DOHH2 (cell line): ENCODE data around the gene CACNA1B.

ENCODE experiments used
- H3F3A ChIP-seq: fragments of 200-600 bp; sonication (generic), shearing (Covaris generic); 2 replicates; pipeline ENCODE4 v1.6.0; 2016; ENCODE audit warnings: antibody characterized with exemption, mild to moderate bottlenecking; ENCODE audit not compliant: control insufficient read depth, insufficient read depth
- H3K27ac ChIP-seq: fragments of 200-600 bp; sonication (generic); 2 replicates; pipeline ENCODE4 v1.5.1; 2014; ENCODE audit warnings: low read depth, mild to moderate bottlenecking, low read length, moderate library complexity
- H3K27me3 ChIP-seq: fragments of 200-600 bp; sonication (generic); 2 replicates; pipeline ENCODE4 v1.6.1; 2014; ENCODE audit warnings: mild to moderate bottlenecking, low read length, mixed read lengths; ENCODE audit not compliant: control insufficient read depth
- H3K36me3 ChIP-seq: fragments of 200-600 bp; sonication (generic); 2 replicates; pipeline ENCODE4 v1.6.1; 2014; ENCODE audit warnings: mild to moderate bottlenecking, low read length, moderate library complexity, mixed read lengths; ENCODE audit not compliant: control insufficient read depth
- H3K4me1 ChIP-seq: fragments of 200-600 bp; sonication (generic); 2 replicates; pipeline ENCODE4 v1.6.1; 2014; ENCODE audit warnings: mild to moderate bottlenecking, low read length, mixed read lengths; ENCODE audit not compliant: control insufficient read depth
- H3K4me2 ChIP-seq: fragments of 200-600 bp; sonication (generic); 2 replicates; pipeline ENCODE4 v1.6.0; 2014; ENCODE audit warnings: mild to moderate bottlenecking, low read length, moderate library complexity
- H3K4me3 ChIP-seq: fragments of 200-600 bp; sonication (generic); 2 replicates; pipeline ENCODE4 v1.5.1; 2014; ENCODE audit warnings: mild to moderate bottlenecking, low read length, mixed read lengths
- H3K79me2 ChIP-seq: fragments of 200-600 bp; sonication (generic); 2 replicates; pipeline ENCODE4 v1.6.1; 2014; ENCODE audit warnings: mild to moderate bottlenecking, low read length, mixed read lengths; ENCODE audit not compliant: control insufficient read depth
- H3K9me2 ChIP-seq: fragments of 200-600 bp; sonication (generic); replicated peaks from 2 replicates; pipeline ENCODE4 v1.6.1; 2014; ENCODE audit warnings: mild to moderate bottlenecking, low read length, mixed read lengths; ENCODE audit not compliant: control insufficient read depth
- H3K9me3 ChIP-seq: fragments of 200-600 bp; sonication (generic); 2 replicates; pipeline ENCODE4 v1.6.1; 2014; ENCODE audit warnings: antibody characterized with exemption, low read length, mixed read lengths; ENCODE audit not compliant: control insufficient read depth, insufficient read depth
- H4K20me1 ChIP-seq: fragments of 200-600 bp; sonication (generic); 2 replicates; pipeline ENCODE4 v1.6.0; 2014; ENCODE audit warnings: low read depth, mild to moderate bottlenecking, antibody characterized with exemption, low read length, moderate library complexity; ENCODE audit not compliant: control insufficient read depth, insufficient read depth
- EZH2phosphoT487 ChIP-seq: fragments of 200-600 bp; sonication (generic); IDR thresholded peaks from 2 replicates; pipeline ENCODE4 v1.6.1; 2017; ENCODE audit warnings: borderline replicate concordance, mild to moderate bottlenecking, antibody characterized with exemption, low read length, moderate library complexity, mixed read lengths
- TF ChIP-seq, protein P1 (sequence below): fragments of 200-600 bp; sonication (generic); IDR thresholded peaks from one replicate; pipeline ENCODE4 v1.5.1; 2014; ENCODE audit warnings: antibody characterized with exemption, mild to moderate bottlenecking, low read depth, low read length; ENCODE audit not compliant: poor library complexity, severe bottlenecking

Gene CACNA1B

DNA sequence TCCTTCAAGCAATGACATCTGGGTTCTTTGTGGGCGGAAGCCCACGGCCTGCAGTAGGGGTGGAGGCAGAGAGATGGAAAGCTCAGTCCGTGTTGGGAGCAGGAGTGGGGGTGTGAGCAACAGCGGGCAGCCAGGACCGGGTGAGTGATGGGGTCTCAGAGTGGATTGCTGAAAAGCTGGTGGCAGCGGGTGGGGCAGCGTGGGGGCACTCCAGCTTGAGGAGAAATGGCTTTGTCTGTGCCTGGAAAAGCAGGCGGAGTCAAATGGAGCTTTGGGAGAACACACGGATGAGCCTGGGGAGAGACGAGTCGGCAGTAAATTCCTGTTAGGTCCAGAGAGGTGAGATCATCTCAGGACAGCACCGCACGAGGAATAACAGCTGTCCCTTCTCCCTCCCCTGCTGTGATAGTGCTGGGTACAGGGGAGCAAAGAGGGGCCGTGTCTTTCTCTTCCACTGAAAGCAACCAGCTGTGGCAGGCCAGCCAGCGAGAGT is 42.1 kb downstream of the CACNA1B start:
- no peaks in the 10 kb centered on the region for H3K79me2 ChIP-seq
- H3K27ac ChIP-seq, result no peak overlapping the region
- H3K4me1 ChIP-seq, result no peaks in the 10 kb centered on the region
- H3K36me3 ChIP-seq, result no peaks in the 10 kb centered on the region
- H3K27me3 ChIP-seq, result no peaks in the 10 kb centered on the region
- H3K4me3 ChIP-seq, result no peak overlapping the region
- H3F3A ChIP-seq, result no peaks in the 10 kb centered on the region
- H3K4me2 ChIP-seq, result no peak overlapping the region
- TF ChIP-seq, protein P1, sequence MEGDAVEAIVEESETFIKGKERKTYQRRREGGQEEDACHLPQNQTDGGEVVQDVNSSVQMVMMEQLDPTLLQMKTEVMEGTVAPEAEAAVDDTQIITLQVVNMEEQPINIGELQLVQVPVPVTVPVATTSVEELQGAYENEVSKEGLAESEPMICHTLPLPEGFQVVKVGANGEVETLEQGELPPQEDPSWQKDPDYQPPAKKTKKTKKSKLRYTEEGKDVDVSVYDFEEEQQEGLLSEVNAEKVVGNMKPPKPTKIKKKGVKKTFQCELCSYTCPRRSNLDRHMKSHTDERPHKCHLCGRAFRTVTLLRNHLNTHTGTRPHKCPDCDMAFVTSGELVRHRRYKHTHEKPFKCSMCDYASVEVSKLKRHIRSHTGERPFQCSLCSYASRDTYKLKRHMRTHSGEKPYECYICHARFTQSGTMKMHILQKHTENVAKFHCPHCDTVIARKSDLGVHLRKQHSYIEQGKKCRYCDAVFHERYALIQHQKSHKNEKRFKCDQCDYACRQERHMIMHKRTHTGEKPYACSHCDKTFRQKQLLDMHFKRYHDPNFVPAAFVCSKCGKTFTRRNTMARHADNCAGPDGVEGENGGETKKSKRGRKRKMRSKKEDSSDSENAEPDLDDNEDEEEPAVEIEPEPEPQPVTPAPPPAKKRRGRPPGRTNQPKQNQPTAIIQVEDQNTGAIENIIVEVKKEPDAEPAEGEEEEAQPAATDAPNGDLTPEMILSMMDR, result no peak
- no peak for TF ChIP-seq EZH2phosphoT487
- no peaks in the 10 kb centered on the region for H4K20me1 ChIP-seq
- H3K9me3 ChIP-seq, result no peaks in the 10 kb centered on the region
- no peaks in the 10 kb centered on the region for H3K9me2 ChIP-seq

DNA sequence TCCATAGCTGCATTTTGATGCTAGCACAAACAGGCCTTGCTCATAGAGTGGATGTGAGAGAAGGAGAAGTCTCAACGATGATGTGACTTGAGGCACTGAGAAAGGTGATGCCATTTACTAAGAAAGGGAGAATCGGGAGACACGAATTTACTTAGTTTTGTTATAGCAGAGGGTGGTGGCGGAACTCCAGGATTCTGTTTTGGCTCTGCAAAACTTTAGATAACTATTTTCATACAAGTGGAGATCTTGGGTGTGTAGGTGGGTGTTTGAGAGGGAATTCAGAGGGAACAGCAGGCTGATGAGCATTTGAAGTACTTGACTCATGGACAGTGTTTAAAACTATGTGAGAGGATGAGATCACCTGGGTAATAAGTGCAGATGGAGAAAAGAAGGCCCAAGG is 43.2 kb downstream of the CACNA1B start:
- H3K9me3 ChIP-seq, result no peaks in the 10 kb centered on the region
- TF ChIP-seq EZH2phosphoT487, result no peak
- TF ChIP-seq, protein P1, result no peak
- no peaks in the 10 kb centered on the region for H3K4me1 ChIP-seq
- no peaks in the 10 kb centered on the region for H3K36me3 ChIP-seq
- no peaks in the 10 kb centered on the region for H4K20me1 ChIP-seq
- H3K4me2 ChIP-seq, result no peak overlapping the region
- no peaks in the 10 kb centered on the region for H3K27me3 ChIP-seq
- no peaks in the 10 kb centered on the region for H3K9me2 ChIP-seq
- no peak overlapping the region for H3K27ac ChIP-seq
- H3K79me2 ChIP-seq, result no peaks in the 10 kb centered on the region
- H3K4me3 ChIP-seq, result no peak overlapping the region
- no peaks in the 10 kb centered on the region for H3F3A ChIP-seq

DNA sequence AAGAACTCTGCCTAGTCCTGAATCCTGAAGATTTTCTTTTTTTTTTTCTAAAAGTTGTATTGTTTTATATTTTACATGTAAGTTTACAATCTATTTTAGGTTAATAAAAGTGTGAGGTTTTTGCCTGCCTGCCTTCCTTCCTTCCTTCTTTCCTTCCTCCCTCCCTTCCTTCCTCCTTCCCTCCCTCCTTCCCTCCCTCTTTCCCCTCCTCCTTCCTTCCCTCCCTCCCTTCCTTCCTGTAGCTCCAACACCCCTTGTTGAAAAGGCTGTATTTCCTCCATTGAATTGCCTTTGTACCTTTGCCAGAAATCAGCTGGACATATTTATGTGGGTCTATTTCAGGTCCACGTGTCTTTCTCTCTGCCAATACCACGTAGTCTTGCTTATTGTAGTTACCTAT is 46.6 kb downstream of the CACNA1B start:
- Histone ChIP-seq H3K27ac (no peak overlapping the region), H3K4me1 (no peaks in the 10 kb centered on the region), H3K9me3 (peaks cover 5% of the 10 kb centered on the region; the same call in 1 of the 2 replicates), H4K20me1 (no peaks in the 10 kb centered on the region), H3K9me2 (no peaks in the 10 kb centered on the region), H3K79me2 (no peaks in the 10 kb centered on the region), H3K27me3 (no peaks in the 10 kb centered on the region), H3K4me3 (no peak overlapping the region), H3F3A (no peaks in the 10 kb centered on the region), H3K4me2 (no peak overlapping the region), H3K36me3 (no peaks in the 10 kb centered on the region)
- TF ChIP-seq EZH2phosphoT487, result no peak
- TF ChIP-seq, protein P1, result no peak
